Measurements from ENCODE around the gene ANKS1A.

DNA sequence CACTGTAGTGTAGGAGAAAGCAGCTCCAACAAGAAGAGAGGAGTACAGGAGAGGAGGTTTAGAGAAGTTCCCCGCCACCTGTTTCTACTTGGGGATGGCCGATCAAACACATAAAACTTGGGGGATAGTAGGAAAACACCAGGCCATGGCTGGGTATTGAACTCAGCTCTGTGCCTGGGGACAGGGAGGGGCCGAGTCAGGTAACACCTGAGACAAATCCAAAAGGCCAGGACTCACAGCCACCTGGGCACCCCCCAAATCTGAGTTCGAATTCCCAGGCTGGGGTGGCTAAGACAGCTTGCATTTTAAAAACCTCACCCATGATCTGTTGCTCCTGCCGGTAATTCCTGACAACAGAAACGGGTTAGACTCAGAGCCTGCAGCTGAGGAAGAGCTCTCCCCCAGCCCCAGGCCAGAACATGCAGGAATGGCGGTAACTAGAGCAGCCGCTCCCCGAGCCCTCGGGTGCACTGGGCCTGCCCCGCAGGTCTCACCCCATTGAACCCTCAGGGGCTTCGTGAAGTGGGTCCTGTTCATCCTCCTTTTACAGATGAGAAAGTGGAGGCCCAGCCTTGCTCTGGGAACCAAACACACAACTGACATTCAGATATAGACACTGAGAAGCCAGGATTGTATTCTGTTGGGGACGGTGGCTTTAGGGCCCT, 191.1 kb downstream of the ANKS1A start:
- TF ChIP-seq ZNF324 (tag by site-specific recombination; IDR thresholded peaks at IDR 0.05) (no peak), ZBTB20 (tag by site-specific recombination; IDR thresholded peaks at IDR 0.05) (no peak), ZNF677 (tag by site-specific recombination; IDR thresholded peaks at IDR 0.05) (no peak), ZNF174 (tag by site-specific recombination; IDR thresholded peaks at IDR 0.05) (no peak)
- TF ChIP-seq, protein P1, sequence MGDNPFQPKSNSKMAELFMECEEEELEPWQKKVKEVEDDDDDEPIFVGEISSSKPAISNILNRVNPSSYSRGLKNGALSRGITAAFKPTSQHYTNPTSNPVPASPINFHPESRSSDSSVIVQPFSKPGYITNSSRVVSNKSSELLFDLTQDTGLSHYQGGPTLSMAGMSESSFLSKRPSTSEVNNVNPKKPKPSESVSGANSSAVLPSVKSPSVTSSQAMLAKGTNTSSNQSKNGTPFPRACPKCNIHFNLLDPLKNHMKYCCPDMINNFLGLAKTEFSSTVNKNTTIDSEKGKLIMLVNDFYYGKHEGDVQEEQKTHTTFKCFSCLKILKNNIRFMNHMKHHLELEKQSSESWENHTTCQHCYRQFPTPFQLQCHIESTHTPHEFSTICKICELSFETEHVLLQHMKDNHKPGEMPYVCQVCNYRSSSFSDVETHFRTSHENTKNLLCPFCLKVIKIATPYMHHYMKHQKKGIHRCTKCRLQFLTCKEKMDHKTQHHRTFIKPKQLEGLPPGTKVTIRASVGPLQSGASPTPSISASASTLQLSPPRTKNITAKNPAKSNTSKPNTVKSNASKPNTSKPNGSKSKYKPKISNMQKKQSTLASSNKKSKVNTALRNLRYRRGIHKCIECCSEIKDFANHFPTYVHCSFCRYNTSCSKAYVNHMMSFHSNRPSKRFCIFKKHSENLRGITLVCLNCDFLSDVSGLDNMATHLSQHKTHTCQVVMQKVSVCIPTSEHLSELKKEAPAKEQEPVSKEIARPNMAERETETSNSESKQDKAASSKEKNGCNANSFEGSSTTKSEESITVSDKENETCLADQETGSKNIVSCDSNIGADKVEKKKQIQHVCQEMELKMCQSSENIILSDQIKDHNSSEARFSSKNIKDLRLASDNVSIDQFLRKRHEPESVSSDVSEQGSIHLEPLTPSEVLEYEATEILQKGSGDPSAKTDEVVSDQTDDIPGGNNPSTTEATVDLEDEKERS (tag by site-specific recombination; IDR thresholded peaks at IDR 0.05): no peak
- TF ChIP-seq, protein P2, sequence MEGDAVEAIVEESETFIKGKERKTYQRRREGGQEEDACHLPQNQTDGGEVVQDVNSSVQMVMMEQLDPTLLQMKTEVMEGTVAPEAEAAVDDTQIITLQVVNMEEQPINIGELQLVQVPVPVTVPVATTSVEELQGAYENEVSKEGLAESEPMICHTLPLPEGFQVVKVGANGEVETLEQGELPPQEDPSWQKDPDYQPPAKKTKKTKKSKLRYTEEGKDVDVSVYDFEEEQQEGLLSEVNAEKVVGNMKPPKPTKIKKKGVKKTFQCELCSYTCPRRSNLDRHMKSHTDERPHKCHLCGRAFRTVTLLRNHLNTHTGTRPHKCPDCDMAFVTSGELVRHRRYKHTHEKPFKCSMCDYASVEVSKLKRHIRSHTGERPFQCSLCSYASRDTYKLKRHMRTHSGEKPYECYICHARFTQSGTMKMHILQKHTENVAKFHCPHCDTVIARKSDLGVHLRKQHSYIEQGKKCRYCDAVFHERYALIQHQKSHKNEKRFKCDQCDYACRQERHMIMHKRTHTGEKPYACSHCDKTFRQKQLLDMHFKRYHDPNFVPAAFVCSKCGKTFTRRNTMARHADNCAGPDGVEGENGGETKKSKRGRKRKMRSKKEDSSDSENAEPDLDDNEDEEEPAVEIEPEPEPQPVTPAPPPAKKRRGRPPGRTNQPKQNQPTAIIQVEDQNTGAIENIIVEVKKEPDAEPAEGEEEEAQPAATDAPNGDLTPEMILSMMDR (tag by site-specific recombination; IDR thresholded peaks at IDR 0.05): no peak

Data from HEK293 (cell line).